Ovary (tissue), 3 donors: ENCODE data around the gene MEIS1.

Experiments used
- CTCF ChIP-seq, 3 donors: fragments of 450-650 bp in 2 of 3; fragments of 200-600 bp in 1 of 3; IDR thresholded peaks; one replicate each; pipeline versions ENCODE4 v1.5.1 to v1.8.0; 2016 to 2022; ENCODE audit warnings: antibody characterized with exemption in 3 of 3, mild to moderate bottlenecking in 1 of 3
- EP300 ChIP-seq: sonication (generic); formaldehyde crosslinking; IDR thresholded peaks from one replicate; pipeline ENCODE4 v1.6.1; 2017; ENCODE audit warnings: antibody characterized with exemption
- POLR2A ChIP-seq: fragments of 450-650 bp; IDR thresholded peaks from one replicate; pipeline ENCODE4 v1.6.1; 2017; ENCODE audit warnings: antibody characterized with exemption, mild to moderate bottlenecking, moderate library complexity
- donor health status: DM: no; HTN: no; CAD: no.

- TF ChIP-seq CTCF (IDR thresholded peaks at IDR 0.05) (no peak), EP300 (no peak), POLR2A (no peak)
These were observed 63.5 kb downstream of the MEIS1 start for GRCh38 chr2:66498289-66498975.
